ENCODE data around the gene PTPA. TPM values are rescaled to one million over a fixed set of nuclear protein-coding genes. Genes with fewer than 3 reads are reported as not detected.
"Not testable (repeated sequence)": the region's sequence is repeated elsewhere in the genome, so short reads cannot be mapped to it uniquely, and the experiment has no call there.

Gene PTPA
- total and polyA plus RNA-seq, 3 experiments from 2014 or later = 15.6 to 116 (median 107) TPM

GRCh38 chr9:129107651-129108050, 3.6 kb upstream of the PTPA start:
- Mint-ChIP-seq H3K4me1 (peaks cover 15 to 28% (median 15%) of the 10 kb centered on the region in 3 donors), H3K36me3 (peaks cover 0 to 13% (median 0%) of the 10 kb centered on the region in 3 donors), H3K9me3 (no peaks in the 10 kb centered on the region), H3K4me3 (peak overlapping the region in 2 of 7 donors; percentile 40 to 51), H3K27me3 (no peaks in the 10 kb centered on the region), H3K27ac (peak overlapping the region in 2 of 8 donors; percentile 21 to 56)
- no peaks in the 10 kb centered on the region for H3K9me3 ChIP-seq (ENCODE audit: low read length)
- CTCF ChIA-PET = interaction anchor here (1.9 kb wide), 1 partner anchor 24 kb away, joined by 4 read pairs; no protein-coding TSS in a partner anchor
- H3K4me1 ChIP-seq (ENCODE audit: insufficient read depth, low read length) = peaks cover 15% of the 10 kb centered on the region
- no peak for DNase-seq
- no peaks in the 10 kb centered on the region for H3K36me3 ChIP-seq (ENCODE audit: insufficient read depth, low read length)
- POLR2A ChIA-PET = no interaction called here
- H3K4me3 ChIP-seq (ENCODE audit: low read length) = no peak overlapping the region
- H3K27ac ChIP-seq (ENCODE audit: low read depth, low read length) = no peak overlapping the region
- H3K27me3 ChIP-seq (ENCODE audit: insufficient read depth, low read length, poor library complexity, severe bottlenecking) = no peaks in the 10 kb centered on the region

GRCh38 chr9:129108083-129108804, 3.0 kb upstream of the PTPA start:
- H3K36me3 Mint-ChIP-seq = peaks cover 0 to 13% (median 0%) of the 10 kb centered on the region in 3 donors
- DNase-seq = no peak
- no peaks in the 10 kb centered on the region for H3K27me3 ChIP-seq (ENCODE audit: insufficient read depth, low read length, poor library complexity, severe bottlenecking)
- no peaks in the 10 kb centered on the region for H3K36me3 ChIP-seq (ENCODE audit: insufficient read depth, low read length)
- H3K27ac Mint-ChIP-seq = peak overlapping the region in 2 of 8 donors; percentile 74 to 92
- no peak overlapping the region for H3K4me3 ChIP-seq (ENCODE audit: low read length)
- ChIA-PET CTCF (interaction anchor here (1.9 kb wide), 1 partner anchor 23 kb away, joined by 4 read pairs; no protein-coding TSS in a partner anchor), POLR2A (no interaction called here)
- no peaks in the 10 kb centered on the region for H3K27me3 Mint-ChIP-seq
- no peak overlapping the region for H3K27ac ChIP-seq (ENCODE audit: low read depth, low read length)
- H3K9me3 ChIP-seq (ENCODE audit: low read length) = no peaks in the 10 kb centered on the region
- no peaks in the 10 kb centered on the region for H3K9me3 Mint-ChIP-seq
- H3K4me1 ChIP-seq (ENCODE audit: insufficient read depth, low read length) = peaks cover 15% of the 10 kb centered on the region
- H3K4me3 Mint-ChIP-seq = peak overlapping the region in 5 of 7 donors; percentile 36 to 92 (median 77)
- peaks cover 15 to 32% (median 15%) of the 10 kb centered on the region in 3 donors for H3K4me1 Mint-ChIP-seq

DNA sequence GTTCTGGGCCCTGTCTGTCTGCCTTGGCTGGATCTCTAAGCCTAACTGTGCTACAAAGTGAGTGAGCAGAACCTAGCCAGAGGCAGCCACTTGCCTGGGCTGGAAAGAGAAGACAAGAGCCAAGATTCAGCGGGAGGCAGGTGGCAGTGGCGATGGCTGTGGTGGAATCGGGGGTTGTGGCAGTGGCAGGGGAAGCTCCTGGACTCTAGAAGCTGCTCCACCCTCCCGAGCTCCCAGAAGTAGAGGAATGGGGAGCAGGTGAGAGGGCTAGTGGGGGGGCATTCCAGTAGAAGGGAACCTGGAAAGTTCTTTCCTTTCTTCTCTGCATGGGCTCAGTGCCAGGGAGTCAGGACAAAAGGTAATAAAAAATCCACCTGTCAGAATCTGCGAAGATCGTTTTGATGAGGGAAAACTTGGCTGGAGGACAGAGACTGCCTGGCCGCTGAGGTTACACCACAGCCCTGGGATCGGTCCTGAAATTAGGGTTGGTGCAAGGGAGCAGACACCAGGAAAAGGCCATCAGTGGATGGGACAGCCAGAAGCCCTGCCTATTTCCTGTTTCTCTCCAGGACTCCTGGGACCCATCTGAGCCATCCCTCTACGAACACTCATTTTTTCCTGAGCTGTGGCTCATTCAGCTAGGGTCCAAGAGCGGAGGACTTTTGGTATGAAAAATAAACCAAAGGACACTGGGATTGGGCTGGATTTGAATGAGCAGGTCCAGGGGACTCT, 2.2 kb upstream of the PTPA start:
- H3K27me3 ChIP-seq (ENCODE audit: insufficient read depth, low read length, poor library complexity, severe bottlenecking) = no peaks in the 10 kb centered on the region
- no peaks in the 10 kb centered on the region for H3K9me3 ChIP-seq (ENCODE audit: low read length)
- H3K36me3 Mint-ChIP-seq = peaks cover 0 to 13% (median 0%) of the 10 kb centered on the region in 3 donors
- no peak overlapping the region for H3K27ac ChIP-seq (ENCODE audit: low read depth, low read length)
- ChIA-PET CTCF (interaction anchor here (1.6 to 1.7 kb wide), 2 partner anchors 11 to 23 kb away, joined by 5 read pairs; no protein-coding TSS in a partner anchor), POLR2A (interaction anchor here (1.6 kb wide), 1 partner anchor 29 kb away, joined by 8 read pairs; the partner anchor contains the start of gene DOLPP1)
- no peaks in the 10 kb centered on the region for H3K36me3 ChIP-seq (ENCODE audit: insufficient read depth, low read length)
- no peak overlapping the region for H3K4me3 ChIP-seq (ENCODE audit: low read length)
- peaks cover 15% of the 10 kb centered on the region for H3K4me1 ChIP-seq (ENCODE audit: insufficient read depth, low read length)
- peaks cover 15 to 38% (median 15%) of the 10 kb centered on the region in 3 donors for H3K4me1 Mint-ChIP-seq
- H3K9me3 Mint-ChIP-seq = no peaks in the 10 kb centered on the region
- no peaks in the 10 kb centered on the region for H3K27me3 Mint-ChIP-seq
- H3K4me3 Mint-ChIP-seq = peak overlapping the region; percentile 58 to 92 (median 78)
- no peak for DNase-seq
- H3K27ac Mint-ChIP-seq = peak overlapping the region in 5 of 8 donors; percentile 27 to 92 (median 74)

DNA sequence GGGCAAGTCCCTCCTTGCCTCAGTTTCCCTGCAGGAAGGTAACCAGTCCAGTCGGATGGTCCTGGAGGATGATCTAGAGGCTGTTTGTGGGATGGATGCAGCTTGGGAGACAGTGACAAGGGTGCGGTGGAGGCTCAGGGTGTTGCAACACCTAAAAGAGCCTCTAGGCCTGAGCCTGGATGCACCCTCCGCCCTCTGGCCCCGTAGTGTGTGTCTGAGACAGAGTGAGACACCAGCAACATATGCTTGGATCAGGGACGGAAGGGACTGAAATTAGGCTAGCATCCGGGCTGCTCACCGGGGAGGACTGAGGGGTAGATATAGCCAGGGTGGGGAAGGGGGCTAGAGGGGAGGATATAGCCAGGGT, 1.7 kb upstream of the PTPA start:
- DNase-seq = peak in 1 of 5 donors; percentile 17
- Mint-ChIP-seq H3K36me3 (peaks cover 0 to 13% (median 0%) of the 10 kb centered on the region in 3 donors), H3K27ac (peak overlapping the region in 4 of 8 donors; percentile 74 to 89 (median 84)), H3K27me3 (no peaks in the 10 kb centered on the region), H3K9me3 (no peaks in the 10 kb centered on the region), H3K4me1 (peaks cover 18 to 43% (median 18%) of the 10 kb centered on the region in 3 donors), H3K4me3 (peak overlapping the region; percentile 58 to 92 (median 78))
- peaks cover 17% of the 10 kb centered on the region for H3K4me1 ChIP-seq (ENCODE audit: insufficient read depth, low read length)
- CTCF ChIA-PET = interaction anchor here (1.6 to 1.7 kb wide), 2 partner anchors 12 to 22 kb away, joined by 5 read pairs; no protein-coding TSS in a partner anchor
- H3K36me3 ChIP-seq (ENCODE audit: insufficient read depth, low read length) = no peaks in the 10 kb centered on the region
- no peak overlapping the region for H3K4me3 ChIP-seq (ENCODE audit: low read length)
- H3K27ac ChIP-seq (ENCODE audit: low read depth, low read length) = no peak overlapping the region
- POLR2A ChIA-PET = interaction anchor here (0.7 to 1.6 kb wide), 2 partner anchors 29 to 339 kb away, joined by 3 to 8 read pairs; partner anchors contain the start of gene DOLPP1
- H3K9me3 ChIP-seq (ENCODE audit: low read length) = no peaks in the 10 kb centered on the region
- H3K27me3 ChIP-seq (ENCODE audit: insufficient read depth, low read length, poor library complexity, severe bottlenecking) = no peaks in the 10 kb centered on the region

DNA sequence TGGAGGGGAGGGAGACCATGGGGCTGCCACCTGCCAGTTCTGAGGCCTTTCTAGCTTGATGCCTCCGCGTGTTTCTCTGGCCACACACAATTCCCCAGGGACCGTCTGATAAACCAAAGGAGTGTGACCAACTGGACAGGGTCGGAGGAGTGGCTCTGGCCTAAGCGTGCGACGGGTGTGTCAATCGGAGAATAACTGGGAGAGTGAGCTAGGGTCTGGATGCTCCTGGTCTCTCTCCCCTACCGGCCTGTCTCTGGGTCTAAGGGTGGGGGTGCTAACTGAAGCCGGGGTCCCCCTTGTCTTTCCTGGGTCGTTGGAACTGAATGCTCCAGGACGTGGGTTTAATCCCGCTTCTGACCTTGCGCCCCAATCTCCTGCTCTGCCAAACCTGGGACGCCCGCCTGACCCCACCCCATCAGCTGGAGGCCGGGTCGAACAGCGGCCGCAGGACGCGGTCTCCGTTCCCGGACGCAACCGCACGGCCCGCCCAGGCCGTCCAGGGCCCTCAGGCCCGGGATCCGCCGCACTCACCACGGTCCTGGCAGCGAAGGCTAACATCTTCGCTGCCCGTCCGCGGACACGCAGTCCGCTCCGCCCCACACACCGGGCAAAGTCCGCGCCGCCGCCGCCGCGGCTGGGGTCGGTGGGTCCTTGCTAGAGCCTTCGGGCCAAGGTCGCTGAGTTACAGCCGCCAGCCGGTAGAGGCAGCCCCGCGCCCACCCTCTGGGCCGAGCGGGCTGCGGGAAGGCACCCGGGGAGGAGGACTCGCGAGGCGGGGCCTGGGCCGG, 1.1 kb upstream of the PTPA start:
- Histone ChIP-seq H3K27ac (ENCODE audit: low read depth, low read length) (peak overlapping the region; percentile 24), H3K9me3 (ENCODE audit: low read length) (no peaks in the 10 kb centered on the region), H3K27me3 (ENCODE audit: insufficient read depth, low read length, poor library complexity, severe bottlenecking) (no peaks in the 10 kb centered on the region), H3K4me1 (ENCODE audit: insufficient read depth, low read length) (peaks cover 20% of the 10 kb centered on the region), H3K36me3 (ENCODE audit: insufficient read depth, low read length) (no peaks in the 10 kb centered on the region), H3K4me3 (ENCODE audit: low read length) (peak overlapping the region; percentile 60)
- ChIA-PET CTCF (interaction anchor here (1.6 to 1.7 kb wide), 2 partner anchors 12 to 22 kb away, joined by 5 read pairs; no protein-coding TSS in a partner anchor), POLR2A (interaction anchor here (0.7 to 1.6 kb wide), 2 partner anchors 30 to 339 kb away, joined by 3 to 8 read pairs; partner anchors contain the start of gene DOLPP1)
- Mint-ChIP-seq H3K36me3 (peaks cover 0 to 13% (median 0%) of the 10 kb centered on the region in 3 donors), H3K9me3 (no peaks in the 10 kb centered on the region), H3K27ac (peak overlapping the region in 2 of 8 donors; percentile 21 to 82), H3K27me3 (no peaks in the 10 kb centered on the region), H3K4me3 (peak overlapping the region; percentile 63 to 97 (median 94)), H3K4me1 (peaks cover 24 to 49% (median 25%) of the 10 kb centered on the region in 3 donors)
- DNase-seq = no peak

DNA sequence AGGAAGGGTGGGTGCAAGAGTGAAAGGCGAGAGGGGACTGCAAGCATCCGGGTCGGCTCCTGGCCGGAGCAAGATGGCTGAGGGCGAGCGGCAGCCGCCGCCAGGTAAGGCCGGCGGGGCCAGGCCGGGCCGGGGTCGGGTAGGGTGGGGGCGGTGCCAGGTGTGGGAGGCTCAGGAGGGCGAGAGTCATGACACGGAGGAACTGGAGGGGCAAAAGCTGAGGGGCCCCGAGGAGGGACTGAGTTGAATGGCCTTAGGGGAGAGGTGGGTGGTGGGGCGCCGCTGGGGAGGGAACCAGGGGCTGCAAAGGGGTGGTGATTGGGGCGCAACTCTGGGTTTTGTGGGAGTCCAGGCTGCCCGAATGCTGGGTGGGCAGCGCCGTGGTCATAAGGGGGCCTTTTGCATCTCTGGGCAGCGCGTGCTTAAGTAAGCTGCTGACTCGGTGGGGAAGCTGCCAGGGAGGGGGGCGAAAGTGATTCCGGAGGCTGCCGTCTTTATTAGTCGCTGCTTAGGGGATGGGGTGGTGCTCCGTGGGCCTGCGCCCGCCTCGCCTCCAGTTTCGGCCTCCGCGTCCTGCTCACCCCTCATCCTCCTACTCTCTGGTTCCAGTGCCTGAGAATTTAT, 425 bp downstream of the PTPA start:
- H3K4me1 ChIP-seq (ENCODE audit: insufficient read depth, low read length) = peaks cover 20% of the 10 kb centered on the region
- H3K4me3 ChIP-seq (ENCODE audit: low read length) = peak overlapping the region; percentile 99
- H3K27ac Mint-ChIP-seq = peak overlapping the region in 7 of 8 donors; percentile 82 to 97 (median 94)
- DNase-seq = peak in 1 of 5 donors; percentile 11
- H3K36me3 ChIP-seq (ENCODE audit: insufficient read depth, low read length) = no peaks in the 10 kb centered on the region
- CTCF ChIA-PET = interaction anchor here (2.6 kb wide), 1 partner anchor 20 kb away, joined by 14 read pairs; no protein-coding TSS in a partner anchor
- H3K27me3 Mint-ChIP-seq = no peaks in the 10 kb centered on the region
- no peaks in the 10 kb centered on the region for H3K9me3 Mint-ChIP-seq
- H3K27me3 ChIP-seq (ENCODE audit: insufficient read depth, low read length, poor library complexity, severe bottlenecking) = no peaks in the 10 kb centered on the region
- POLR2A ChIA-PET = interaction anchor here (1.5 kb wide), 2 partner anchors 30 to 42 kb away, joined by 5 read pairs; no protein-coding TSS in a partner anchor
- peaks cover 0 to 13% (median 0%) of the 10 kb centered on the region in 3 donors for H3K36me3 Mint-ChIP-seq
- H3K9me3 ChIP-seq (ENCODE audit: low read length) = no peaks in the 10 kb centered on the region
- H3K4me3 Mint-ChIP-seq = peak overlapping the region; percentile 90 to 97 (median 95)
- H3K4me1 Mint-ChIP-seq = peaks cover 26 to 53% (median 26%) of the 10 kb centered on the region in 3 donors
- peak overlapping the region; percentile 90 for H3K27ac ChIP-seq (ENCODE audit: low read depth, low read length)

DNA sequence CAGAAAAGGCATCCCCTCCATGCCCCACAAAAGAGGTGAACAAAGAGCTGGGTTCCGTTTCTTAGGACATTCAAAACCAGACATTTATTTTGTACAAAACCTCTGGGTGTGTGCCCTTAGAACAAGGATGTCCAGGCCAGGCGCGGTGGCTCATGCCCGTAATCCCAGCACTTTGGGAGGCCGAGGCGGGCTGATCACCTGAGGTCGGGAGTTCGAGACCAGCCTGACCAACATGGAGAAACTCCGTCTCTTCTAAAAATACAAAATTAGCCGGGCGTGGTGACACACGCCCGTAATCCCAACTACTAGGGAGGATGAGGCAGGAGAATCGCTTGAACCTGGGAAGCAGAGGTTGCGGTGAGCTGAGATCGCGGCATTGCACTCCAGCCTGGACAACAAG, 1.3 kb downstream of the PTPA start:
- H3K4me1 Mint-ChIP-seq = peaks cover 26 to 53% (median 26%) of the 10 kb centered on the region in 3 donors
- ChIA-PET CTCF (interaction anchor here (1.0 to 2.6 kb wide), 2 partner anchors 12 to 19 kb away, joined by 4 to 14 read pairs; no protein-coding TSS in a partner anchor), POLR2A (interaction anchor here (1.2 kb wide), 1 partner anchor 18 kb away, joined by 3 read pairs; no protein-coding TSS in a partner anchor)
- H3K27me3 ChIP-seq (ENCODE audit: insufficient read depth, low read length, poor library complexity, severe bottlenecking); H3K36me3 ChIP-seq (ENCODE audit: insufficient read depth, low read length); H3K27ac Mint-ChIP-seq; H3K27me3 Mint-ChIP-seq; H3K9me3 ChIP-seq (ENCODE audit: low read length); DNase-seq; H3K9me3 Mint-ChIP-seq: not testable (repeated sequence)
- Histone ChIP-seq H3K27ac (ENCODE audit: low read depth, low read length) (peak overlapping the region; percentile 90), H3K4me3 (ENCODE audit: low read length) (peak overlapping the region; percentile 99), H3K4me1 (ENCODE audit: insufficient read depth, low read length) (peaks cover 20% of the 10 kb centered on the region)
- H3K36me3 Mint-ChIP-seq = peaks cover 0 to 10% (median 0%) of the 10 kb centered on the region in 3 donors
- H3K4me3 Mint-ChIP-seq = peak overlapping the region; percentile 90 to 97 (median 95)

All from CD8-positive, alpha-beta memory T cell (primary cell).